GM11168 (cell line): ENCODE measurements around the gene ZFP92.
"Not testable (repeated sequence)": the region's sequence is repeated elsewhere in the genome, so short reads cannot be mapped to it uniquely, and the experiment has no call there.

Experiments
- in situ Hi-C: fragments of 300-500 bp; cut with MboI; formaldehyde crosslinking; loops from one replicate; pipeline ENCODE4 v1.12.0; 2022; ENCODE audit warnings: low sequenced_read_pairs; ENCODE audit not compliant: unreplicated experiment

ZFP92 gene

GRCh38 chrX:153384973-153385372 lies 26.3 kb upstream of the ZFP92 start:
- in situ Hi-C loops: not testable (repeated sequence)

- in situ Hi-C loops: no loop called here
Observed at GRCh38 chrX:153386097-153386496, 25.2 kb upstream of the ZFP92 start.

GRCh38 chrX:153387345-153387744 lies 23.9 kb upstream of the ZFP92 start:
- in situ Hi-C loops: no loop called here

GRCh38 chrX:153387987-153388721 lies 23.1 kb upstream of the ZFP92 start:
- in situ Hi-C loops: no loop called here

- in situ Hi-C loops: no loop called here
Observed at GRCh38 chrX:153388722-153389459, 22.4 kb upstream of the ZFP92 start.

GRCh38 chrX:153389460-153389768 lies 21.9 kb upstream of the ZFP92 start:
- in situ Hi-C loops: not testable (repeated sequence)

- in situ Hi-C loops: no loop called here
Observed at GRCh38 chrX:153392642-153393321, 18.5 kb upstream of the ZFP92 start.

- in situ Hi-C loops: no loop called here
Observed at GRCh38 chrX:153394612-153395011, 16.7 kb upstream of the ZFP92 start.

- in situ Hi-C loops: no loop called here
Observed at GRCh38 chrX:153395613-153396319, 15.5 kb upstream of the ZFP92 start.

GRCh38 chrX:153396320-153397195 lies 14.7 kb upstream of the ZFP92 start:
- in situ Hi-C loops: no loop called here

GRCh38 chrX:153397256-153397960 lies 13.9 kb upstream of the ZFP92 start:
- in situ Hi-C loops: no loop called here

- in situ Hi-C loops: no loop called here
Observed at GRCh38 chrX:153398275-153398960, 12.9 kb upstream of the ZFP92 start.

GRCh38 chrX:153400146-153401132 lies 10.8 kb upstream of the ZFP92 start:
- in situ Hi-C loops: no loop called here

GRCh38 chrX:153401133-153401764 lies 10.0 kb upstream of the ZFP92 start, which contains the start of gene PNMA6E:
PNMA6E (minus strand) TSS chrX:153401350; CDS start chrX:153398849, 2,501 bp downstream.
- in situ Hi-C loops: no loop called here

- in situ Hi-C loops: not testable (repeated sequence)
Observed at GRCh38 chrX:153404333-153404732, 6.9 kb upstream of the ZFP92 start.

GRCh38 chrX:153405426-153405825 lies 5.8 kb upstream of the ZFP92 start:
- in situ Hi-C loops: no loop called here

- in situ Hi-C loops: no loop called here
Observed at GRCh38 chrX:153406011-153406410, 5.3 kb upstream of the ZFP92 start.
